ENCODE results near the gene VRK1. TPM values are rescaled to one million over a fixed set of nuclear protein-coding genes. Genes with fewer than 3 reads are reported as not detected.

Gene VRK1
- total RNA-seq, 1 experiment from 2014 or later, result 26.5 TPM

GRCh38 chr14:96904201-96904600 lies 107.0 kb downstream of the VRK1 start:
- CTCF ChIA-PET, result no interaction called here
- BruUV-seq (replicated peaks), result no TSS peak
- H3K4me1 ChIP-seq (ENCODE audit: control insufficient read depth, insufficient read depth, low read length), result no peaks in the 10 kb centered on the region
- H3K27me3 ChIP-seq (ENCODE audit: control insufficient read depth, insufficient read depth, low read length), result no peaks in the 10 kb centered on the region
- TF ChIP-seq SIN3A (IDR thresholded peaks at IDR 0.05; ENCODE audit: borderline replicate concordance, insufficient read depth, low read depth, low read length) (no peak), POLR2AphosphoS5 (IDR thresholded peaks at IDR 0.05; ENCODE audit: low read depth, low read length) (no peak), TCF7L2 (IDR thresholded peaks at IDR 0.05; ENCODE audit: low read depth, low read length) (no peak)
- TF ChIP-seq, protein P1, sequence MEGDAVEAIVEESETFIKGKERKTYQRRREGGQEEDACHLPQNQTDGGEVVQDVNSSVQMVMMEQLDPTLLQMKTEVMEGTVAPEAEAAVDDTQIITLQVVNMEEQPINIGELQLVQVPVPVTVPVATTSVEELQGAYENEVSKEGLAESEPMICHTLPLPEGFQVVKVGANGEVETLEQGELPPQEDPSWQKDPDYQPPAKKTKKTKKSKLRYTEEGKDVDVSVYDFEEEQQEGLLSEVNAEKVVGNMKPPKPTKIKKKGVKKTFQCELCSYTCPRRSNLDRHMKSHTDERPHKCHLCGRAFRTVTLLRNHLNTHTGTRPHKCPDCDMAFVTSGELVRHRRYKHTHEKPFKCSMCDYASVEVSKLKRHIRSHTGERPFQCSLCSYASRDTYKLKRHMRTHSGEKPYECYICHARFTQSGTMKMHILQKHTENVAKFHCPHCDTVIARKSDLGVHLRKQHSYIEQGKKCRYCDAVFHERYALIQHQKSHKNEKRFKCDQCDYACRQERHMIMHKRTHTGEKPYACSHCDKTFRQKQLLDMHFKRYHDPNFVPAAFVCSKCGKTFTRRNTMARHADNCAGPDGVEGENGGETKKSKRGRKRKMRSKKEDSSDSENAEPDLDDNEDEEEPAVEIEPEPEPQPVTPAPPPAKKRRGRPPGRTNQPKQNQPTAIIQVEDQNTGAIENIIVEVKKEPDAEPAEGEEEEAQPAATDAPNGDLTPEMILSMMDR (IDR thresholded peaks at IDR 0.05), result no peak
- TF ChIP-seq, protein P2, sequence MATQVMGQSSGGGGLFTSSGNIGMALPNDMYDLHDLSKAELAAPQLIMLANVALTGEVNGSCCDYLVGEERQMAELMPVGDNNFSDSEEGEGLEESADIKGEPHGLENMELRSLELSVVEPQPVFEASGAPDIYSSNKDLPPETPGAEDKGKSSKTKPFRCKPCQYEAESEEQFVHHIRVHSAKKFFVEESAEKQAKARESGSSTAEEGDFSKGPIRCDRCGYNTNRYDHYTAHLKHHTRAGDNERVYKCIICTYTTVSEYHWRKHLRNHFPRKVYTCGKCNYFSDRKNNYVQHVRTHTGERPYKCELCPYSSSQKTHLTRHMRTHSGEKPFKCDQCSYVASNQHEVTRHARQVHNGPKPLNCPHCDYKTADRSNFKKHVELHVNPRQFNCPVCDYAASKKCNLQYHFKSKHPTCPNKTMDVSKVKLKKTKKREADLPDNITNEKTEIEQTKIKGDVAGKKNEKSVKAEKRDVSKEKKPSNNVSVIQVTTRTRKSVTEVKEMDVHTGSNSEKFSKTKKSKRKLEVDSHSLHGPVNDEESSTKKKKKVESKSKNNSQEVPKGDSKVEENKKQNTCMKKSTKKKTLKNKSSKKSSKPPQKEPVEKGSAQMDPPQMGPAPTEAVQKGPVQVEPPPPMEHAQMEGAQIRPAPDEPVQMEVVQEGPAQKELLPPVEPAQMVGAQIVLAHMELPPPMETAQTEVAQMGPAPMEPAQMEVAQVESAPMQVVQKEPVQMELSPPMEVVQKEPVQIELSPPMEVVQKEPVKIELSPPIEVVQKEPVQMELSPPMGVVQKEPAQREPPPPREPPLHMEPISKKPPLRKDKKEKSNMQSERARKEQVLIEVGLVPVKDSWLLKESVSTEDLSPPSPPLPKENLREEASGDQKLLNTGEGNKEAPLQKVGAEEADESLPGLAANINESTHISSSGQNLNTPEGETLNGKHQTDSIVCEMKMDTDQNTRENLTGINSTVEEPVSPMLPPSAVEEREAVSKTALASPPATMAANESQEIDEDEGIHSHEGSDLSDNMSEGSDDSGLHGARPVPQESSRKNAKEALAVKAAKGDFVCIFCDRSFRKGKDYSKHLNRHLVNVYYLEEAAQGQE (IDR thresholded peaks at IDR 0.05; ENCODE audit: insufficient read depth in 1 of 2, low read depth in 2 of 2, low read length in 1 of 2), result no peak
- in situ Hi-C loops (cut with HindIII; ENCODE audit: low pct_unique_long_range_greater_than_20kb, low sequenced_read_pairs), result no loop called here
- no peaks in the 10 kb centered on the region for H3K36me3 ChIP-seq (ENCODE audit: control insufficient read depth, insufficient read depth, low read length)
- H3K9me3 ChIP-seq (ENCODE audit: control insufficient read depth, insufficient read depth, low read depth, low read length), result no peaks in the 10 kb centered on the region
- no peak overlapping the region for H3K4me3 ChIP-seq (ENCODE audit: low read depth in 2 of 2, low read length in 2 of 2)
- ATAC-seq (no peak), DNase-seq (ENCODE audit: low read depth, low spot score) (no peak)
- intact Hi-C loops (cut with micrococcal nuclease; ENCODE audit: unreplicated experiment), result no loop called here
- POLR2A ChIA-PET, result no interaction called here
- no peak overlapping the region for H3K27ac ChIP-seq (ENCODE audit: low read length)

- ATAC-seq (no peak), DNase-seq (ENCODE audit: low read depth, low spot score) (no peak)
- no peaks in the 10 kb centered on the region for H3K36me3 ChIP-seq (ENCODE audit: control insufficient read depth, insufficient read depth, low read length)
- BruUV-seq (replicated peaks), result no TSS peak
- ChIA-PET CTCF (no interaction called here), POLR2A (no interaction called here)
- no peaks in the 10 kb centered on the region for H3K4me1 ChIP-seq (ENCODE audit: control insufficient read depth, insufficient read depth, low read length)
- in situ Hi-C loops (cut with HindIII; ENCODE audit: low pct_unique_long_range_greater_than_20kb, low sequenced_read_pairs) (no loop called here), intact Hi-C loops (cut with micrococcal nuclease; ENCODE audit: unreplicated experiment) (no loop called here)
- TF ChIP-seq SIN3A (IDR thresholded peaks at IDR 0.05; ENCODE audit: borderline replicate concordance, insufficient read depth, low read depth, low read length) (no peak), TCF7L2 (IDR thresholded peaks at IDR 0.05; ENCODE audit: low read depth, low read length) (no peak), POLR2AphosphoS5 (IDR thresholded peaks at IDR 0.05; ENCODE audit: low read depth, low read length) (no peak)
- TF ChIP-seq, protein P2 (IDR thresholded peaks at IDR 0.05; ENCODE audit: insufficient read depth in 1 of 2, low read depth in 2 of 2, low read length in 1 of 2), result no peak
- TF ChIP-seq, protein P1 (IDR thresholded peaks at IDR 0.05), result no peak
- H3K27me3 ChIP-seq (ENCODE audit: control insufficient read depth, insufficient read depth, low read length), result no peaks in the 10 kb centered on the region
- H3K27ac ChIP-seq (ENCODE audit: low read length), result no peak overlapping the region
- H3K9me3 ChIP-seq (ENCODE audit: control insufficient read depth, insufficient read depth, low read depth, low read length), result no peaks in the 10 kb centered on the region; the same call in 1 of the 2 replicates
- H3K4me3 ChIP-seq (ENCODE audit: low read depth in 2 of 2, low read length in 2 of 2), result no peak overlapping the region
Measured at GRCh38 chr14:96905065-96905464, 107.9 kb downstream of the VRK1 start.

Measured in Panc1 (cell line).